Right renal cortex interstitium (tissue), 3 donors: ENCODE measurements around the gene PARVA. TPM values are rescaled to one million over a fixed set of nuclear protein-coding genes. Genes with fewer than 3 reads are reported as not detected.

Source experiments
- DNase-seq, 3 donors: peaks; one replicate each; pipeline ENCODE4 v3.0.0-alpha.2; 2013; ENCODE audit warnings: low read depth in 3 of 3, low spot score in 2 of 3
- polyA plus RNA-seq, 3 donors: library from polyadenylated mRNA; unstranded; fragments of 120-200 nt; gene quantifications; one replicate each; pipeline ENCODE4 v1.2.1, GENCODE V29; 2013; ENCODE audit not compliant: insufficient read length in 3 of 3

PARVA gene
- polyA plus RNA-seq, 3 donors, result 115 to 132 (median 123) TPM

- no peak for DNase-seq
Observed at GRCh38 chr11:12455938-12456337, 78.6 kb downstream of the PARVA start.

- DNase-seq, result no peak
Observed at GRCh38 chr11:12456651-12457579, 79.5 kb downstream of the PARVA start.

GRCh38 chr11:12458042-12458441 lies 80.7 kb downstream of the PARVA start:
- DNase-seq, result no peak

GRCh38 chr11:12459374-12459773 lies 82.0 kb downstream of the PARVA start:
- no peak for DNase-seq

- no peak for DNase-seq
Observed at GRCh38 chr11:12459865-12460444, 82.6 kb downstream of the PARVA start.

- DNase-seq, result no peak
Observed at GRCh38 chr11:12460466-12460865, 83.1 kb downstream of the PARVA start.

GRCh38 chr11:12461516-12461915 lies 84.1 kb downstream of the PARVA start:
- DNase-seq, result no peak

- no peak for DNase-seq
Observed at GRCh38 chr11:12464303-12464702, 86.9 kb downstream of the PARVA start.

GRCh38 chr11:12465332-12465731 lies 88.0 kb downstream of the PARVA start:
- no peak for DNase-seq

GRCh38 chr11:12467610-12468009 lies 90.2 kb downstream of the PARVA start:
- no peak for DNase-seq

GRCh38 chr11:12469451-12469850 lies 92.1 kb downstream of the PARVA start:
- no peak for DNase-seq

- DNase-seq, result no peak
Observed at GRCh38 chr11:12470236-12470635, 92.9 kb downstream of the PARVA start.

GRCh38 chr11:12472401-12473005 lies 95.1 kb downstream of the PARVA start:
- DNase-seq, result no peak

GRCh38 chr11:12473381-12473780 lies 96.0 kb downstream of the PARVA start:
- no peak for DNase-seq

GRCh38 chr11:12474871-12475270 lies 97.5 kb downstream of the PARVA start:
- no peak for DNase-seq

- no peak for DNase-seq
Observed at GRCh38 chr11:12478743-12479142, 101.4 kb downstream of the PARVA start.

GRCh38 chr11:12480401-12480800 lies 103.0 kb downstream of the PARVA start:
- no peak for DNase-seq

GRCh38 chr11:12482839-12483238 lies 105.5 kb downstream of the PARVA start:
- DNase-seq, result no peak

GRCh38 chr11:12483604-12484003 lies 106.2 kb downstream of the PARVA start:
- no peak for DNase-seq

- no peak for DNase-seq
Observed at GRCh38 chr11:12485328-12485727, 108.0 kb downstream of the PARVA start.

GRCh38 chr11:12489246-12489772 lies 111.9 kb downstream of the PARVA start:
- no peak for DNase-seq
